H1 (cell line): ENCODE results near the gene VWA2.

Experiments used
- BACH1 ChIP-seq: IDR thresholded peaks from 2 replicates; pipeline ENCODE4 v1.6.1; 2012; ENCODE audit warnings: low read length, improper control_type of control experiment
- CTCF ChIP-seq, 3 experiments: IDR thresholded peaks; 1 replicate in 2 of 3; 2 replicates in 1 of 3; pipeline versions ENCODE4 v1.5.1 to v1.6.1; 2011; ENCODE audit warnings: low read length in 3 of 3, mild to moderate bottlenecking in 3 of 3, inconsistent platforms in 2 of 3, low read depth in 1 of 3, moderate library complexity in 1 of 3; ENCODE audit not compliant: insufficient read depth in 1 of 3; ENCODE audit errors: control extremely low read depth in 1 of 3
- NANOG ChIP-seq: IDR thresholded peaks from 2 replicates; pipeline ENCODE4 v1.6.1; 2011; ENCODE audit warnings: low read length, low read depth, mild to moderate bottlenecking, inconsistent platforms; ENCODE audit not compliant: insufficient read depth, poor library complexity, severe bottlenecking
- POLR2A ChIP-seq, 2 experiments: IDR thresholded peaks; 1 replicate in 1 of 2; 2 replicates in 1 of 2; pipeline ENCODE4 v1.6.1; 2011; ENCODE audit warnings: low read depth in 2 of 2, low read length in 2 of 2, mild to moderate bottlenecking in 2 of 2; ENCODE audit errors: control extremely low read depth in 1 of 2
- POLR2AphosphoS5 ChIP-seq: IDR thresholded peaks from 2 replicates; pipeline ENCODE4 v1.6.1; 2011; ENCODE audit warnings: low read depth, low read length
- POU5F1 ChIP-seq: IDR thresholded peaks from 2 replicates; pipeline ENCODE4 v1.6.1; 2011; ENCODE audit warnings: low read depth, mild to moderate bottlenecking, low read length, moderate library complexity
- RAD21 ChIP-seq, 2 experiments: IDR thresholded peaks in 1 of 2; conservative IDR thresholded peaks in 1 of 2; 2 replicates each; pipeline ENCODE4 v1.6.1; 2011; ENCODE audit warnings: low read depth in 2 of 2, low read length in 2 of 2, improper control_type of control experiment in 1 of 2, inconsistent platforms in 1 of 2, mild to moderate bottlenecking in 1 of 2, moderate library complexity in 1 of 2
- RNF2 ChIP-seq: fragments of 200-900, 300-1000 bp; sonication (generic); IDR thresholded peaks from 2 replicates; pipeline ENCODE4 v1.7.1; 2016; ENCODE audit warnings: borderline replicate concordance, low read depth, mild to moderate bottlenecking, antibody characterized with exemption, low read length; ENCODE audit not compliant: poor library complexity, severe bottlenecking; ENCODE audit errors: missing control alignments
- RXRA ChIP-seq: IDR thresholded peaks from 2 replicates; pipeline ENCODE4 v1.6.1; 2011; ENCODE audit warnings: low read depth, mild to moderate bottlenecking, low read length, moderate library complexity; ENCODE audit not compliant: insufficient read depth
- SRF ChIP-seq: IDR thresholded peaks from 2 replicates; pipeline ENCODE4 v1.6.1; 2011; ENCODE audit warnings: mild to moderate bottlenecking, low read depth, low read length, moderate library complexity
- USF2 ChIP-seq: IDR thresholded peaks from 2 replicates; pipeline ENCODE4 v1.6.1; 2011; ENCODE audit warnings: low read length, improper control_type of control experiment
- YY1 ChIP-seq: IDR thresholded peaks from 2 replicates; pipeline ENCODE4 v1.6.1; 2011; ENCODE audit warnings: low read depth, mild to moderate bottlenecking, low read length

GRCh38 chr10:114293075-114293474 is 54.0 kb downstream of the VWA2 start:
- TF ChIP-seq CTCF (IDR thresholded peaks at IDR 0.05; ENCODE audit: control extremely low read depth in 1 of 3, insufficient read depth in 1 of 3, low read depth in 1 of 3, low read length in 3 of 3) = no peak
- TF ChIP-seq POLR2A (IDR thresholded peaks at IDR 0.05; ENCODE audit: control extremely low read depth in 1 of 2, low read depth in 2 of 2, low read length in 2 of 2) = no peak
- TF ChIP-seq USF2 = no peak
- TF ChIP-seq YY1 = no peak
- TF ChIP-seq SRF = no peak
- no peak for TF ChIP-seq RXRA
- TF ChIP-seq RAD21 (IDR thresholded peaks at IDR 0.05 in 1 of 2, conservative IDR thresholded peaks at IDR 0.05 in 1 of 2; ENCODE audit: low read depth in 2 of 2, low read length in 2 of 2) = no peak
- TF ChIP-seq BACH1 = no peak
- no peak for TF ChIP-seq POU5F1
- TF ChIP-seq NANOG = no peak
- no peak for TF ChIP-seq RNF2
- TF ChIP-seq POLR2AphosphoS5 = no peak
